GM12878 (cell line): ENCODE data around the gene RRM2. TPM values are rescaled to one million over a fixed set of nuclear protein-coding genes. Genes with fewer than 3 reads are reported as not detected.

Experiments used
- ATAC-seq: fragments of 200-7000 bp; cut with Tn5 transposase; 3 replicates; pipeline ENCODE4 v1.9.1; 2020; ENCODE audit warnings: mild to moderate bottlenecking, moderate library complexity
- BruUV-seq: library from RNA; stranded (reverse); fragments of 400-500 nt; replicated peaks from 2 replicates; lab custom pipeline; 2021; lab: Mats Ljungman, UMichigan
- CTCF ChIA-PET: fragments of 300-600 bp; sonication (Branson Sonifier 250); formaldehyde crosslinking; extraction: SDS; loops from one replicate; lab custom pipeline; 2021; ENCODE audit warnings: inconsistent platforms; lab: Yijun Ruan, JAX
- POLR2A ChIA-PET: fragments of 350-600 bp; formaldehyde crosslinking; extraction: SDS; loops from one replicate; lab custom pipeline; 2021; ENCODE audit warnings: inconsistent platforms; lab: Charles Lee
- RAD21 ChIA-PET: fragments of 300-600 bp; sonication (Branson Sonifier 250); formaldehyde crosslinking; loops from one replicate; lab custom pipeline; 2023; ENCODE audit warnings: antibody characterized with exemption; ENCODE audit not compliant: unreplicated experiment; lab: Charles Lee
- SMC1A ChIA-PET: fragments of 300-600 bp; sonication (Branson Sonifier 250); formaldehyde crosslinking; loops from one replicate; lab custom pipeline; 2023; ENCODE audit not compliant: unreplicated experiment, uncharacterized antibody; lab: Charles Lee
- DNase-seq: peaks from one replicate; pipeline ENCODE4 v3.0.0-alpha.2; 2011; ENCODE audit warnings: low read depth, low spot score
- FAIRE-seq: peaks from 3 replicates; lab custom pipeline; 2011; peaks lifted over from hg19 to GRCh38; lab: Jason Lieb, UNC
- H2AFZ ChIP-seq: 2 replicates; pipeline ENCODE4 v1.6.0; 2011; ENCODE audit warnings: low read depth, low read length, control low read depth; ENCODE audit not compliant: control insufficient read depth
- H3K27ac ChIP-seq: 2 replicates; pipeline ENCODE4 v1.5.1; 2011; ENCODE audit warnings: control low read depth; ENCODE audit not compliant: control insufficient read depth, insufficient read depth
- H3K27me3 ChIP-seq, 2 experiments: replicated peaks in 1 of 2; 2 replicates each; pipeline versions ENCODE4 v1.6.0 to v1.6.1; 2011; ENCODE audit warnings: low read length in 1 of 2; ENCODE audit not compliant: control insufficient read depth in 2 of 2, insufficient read depth in 2 of 2
- H3K36me3 ChIP-seq, 2 experiments: 2 replicates each; pipeline ENCODE4 v1.5.1; 2011; ENCODE audit warnings: low read length in 1 of 2; ENCODE audit not compliant: control insufficient read depth in 2 of 2, insufficient read depth in 2 of 2
- H3K4me1 ChIP-seq: 2 replicates; pipeline ENCODE4 v1.6.1; 2011; ENCODE audit warnings: mild to moderate bottlenecking, low read length, moderate library complexity, mixed read lengths; ENCODE audit not compliant: control insufficient read depth, insufficient read depth
- H3K4me2 ChIP-seq: 2 replicates; pipeline ENCODE4 v1.6.0; 2011; ENCODE audit warnings: control low read depth; ENCODE audit not compliant: control insufficient read depth, insufficient read depth
- H3K4me3 ChIP-seq: fragments of 200-600 bp; sonication (generic); 2 replicates; pipeline ENCODE4 v1.5.1; 2016
- H3K79me2 ChIP-seq: 2 replicates; pipeline ENCODE4 v1.6.0; 2011; ENCODE audit warnings: low read length; ENCODE audit not compliant: control insufficient read depth, insufficient read depth
- H3K9ac ChIP-seq: 2 replicates; pipeline ENCODE4 v1.8.0; 2011; ENCODE audit warnings: low read length, control low read depth, mixed read lengths; ENCODE audit not compliant: control insufficient read depth, insufficient read depth
- H3K9me3 ChIP-seq: replicated peaks from 3 replicates; pipeline ENCODE4 v1.5.1; 2011; ENCODE audit warnings: mild to moderate bottlenecking, low read length; ENCODE audit not compliant: control insufficient read depth, insufficient read depth
- H4K20me1 ChIP-seq: 2 replicates; pipeline ENCODE4 v1.6.0; 2011; ENCODE audit not compliant: control insufficient read depth, insufficient read depth
- BACH1 ChIP-seq: fragments of 450-650 bp; IDR thresholded peaks from 2 replicates; pipeline ENCODE4 v1.6.1; 2017; ENCODE audit warnings: mild to moderate bottlenecking, borderline replicate concordance
- E2F4 ChIP-seq: IDR thresholded peaks from 2 replicates; pipeline ENCODE4 v1.6.1; 2012; ENCODE audit warnings: low read depth, low read length, improper control_type of control experiment
- EGR1 ChIP-seq, 2 experiments: IDR thresholded peaks; 1 replicate in 1 of 2; 2 replicates in 1 of 2; pipeline ENCODE4 v1.6.1; 2011 to 2012; ENCODE audit warnings: low read depth in 2 of 2, low read length in 2 of 2, borderline replicate concordance in 1 of 2, mild to moderate bottlenecking in 1 of 2, moderate library complexity in 1 of 2
- NFYB ChIP-seq: IDR thresholded peaks from 2 replicates; pipeline ENCODE4 v1.6.1; 2011; ENCODE audit warnings: low read depth, mild to moderate bottlenecking, low read length, improper control_type of control experiment, moderate library complexity; ENCODE audit not compliant: insufficient read depth
- NR2C2 ChIP-seq: IDR thresholded peaks from 2 replicates; pipeline ENCODE4 v1.6.1; 2011; ENCODE audit warnings: borderline replicate concordance, low read depth; ENCODE audit not compliant: control insufficient read depth, insufficient read length
- NRF1 ChIP-seq: conservative IDR thresholded peaks from 2 replicates; pipeline ENCODE4 v1.6.1; 2011; ENCODE audit warnings: mild to moderate bottlenecking, low read depth, low read length, improper control_type of control experiment
- RELA ChIP-seq: fragments of 450-650 bp; IDR thresholded peaks from 2 replicates; pipeline ENCODE4 v1.8.0; 2014; ENCODE audit warnings: borderline replicate concordance; ENCODE audit not compliant: partially characterized antibody
- in situ Hi-C: fragments of 300-500 bp; cut with MboI; formaldehyde crosslinking; loops from 9 replicates; pipeline ENCODE4 v1.14.3; 2018; ENCODE audit warnings: mixed read lengths
- intact Hi-C: fragments of 100-400 bp; cut with micrococcal nuclease; formaldehyde crosslinking; loops from one replicate; pipeline ENCODE4 v1.14.2; 2022; ENCODE audit not compliant: unreplicated experiment
- polyA plus RNA-seq, 11 experiments: library from polyadenylated mRNA; depleted of rRNA in 4 of 11; unstranded in 6 of 11; stranded (reverse) in 5 of 11; fragments of >200 nt; fragmentation: Nextera tagmentation in 4 of 11; fragmentation: Illumina TruSeq in 1 of 11; extraction: Ambion mirVana in 4 of 11; extraction: Trizol in 1 of 11; gene quantifications; 1 replicate in 1 of 11; 2 replicates in 10 of 11; pipeline versions ENCODE4 v1.2.1 to v1.2.3, GENCODE V29; 2011 to 2016; ENCODE audit warnings: inconsistent platforms in 2 of 11, missing spikeins in 2 of 11, low read depth in 1 of 11
- total RNA-seq, 4 experiments: library from RNA; depleted of rRNA in 3 of 4; stranded (reverse); fragments of >200 nt in 3 of 4; fragmentation: Illumina TruSeq in 1 of 4; extraction: Trizol in 1 of 4; gene quantifications; 2 replicates each; pipeline versions ENCODE4 v1.2.1 to v1.2.3, GENCODE V29; 2013 to 2021

RRM2 gene
- total and polyA plus RNA-seq, 10 of the 15 experiments (the other 5 are each of a cell fraction or from before 2014, with no cell fraction given) = 54.4 to 771 (median 159) TPM

GRCh38 chr2:10148268-10148667 lies 25.7 kb downstream of the RRM2 start:
- Histone ChIP-seq H3K9me3 (no peaks in the 10 kb centered on the region), H3K79me2 (no peaks in the 10 kb centered on the region), H2AFZ (no peak overlapping the region), H3K27me3 (no peaks in the 10 kb centered on the region), H3K36me3 (peaks cover 0 to 19% of the 10 kb centered on the region in 2 experiments; a peak in 3 of 4 replicates), H3K4me3 (no peak overlapping the region), H3K4me2 (no peak overlapping the region), H3K9ac (no peak overlapping the region), H3K27ac (no peak overlapping the region), H4K20me1 (no peaks in the 10 kb centered on the region), H3K4me1 (no peaks in the 10 kb centered on the region)
- ChIA-PET CTCF (interaction anchor here (0.8 to 1.2 kb wide), 2 partner anchors 23 to 75 kb away, joined by 3 to 4 read pairs; no protein-coding TSS in a partner anchor), POLR2A (interaction anchor here (1.4 kb wide), 1 partner anchor 261 kb away, joined by 3 read pairs; no protein-coding TSS in a partner anchor), SMC1A (interaction anchor here (1.0 to 1.4 kb wide), 2 partner anchors 8 to 259 kb away, joined by 3 read pairs; no protein-coding TSS in a partner anchor), RAD21 (no interaction called here)
- no peak for ATAC-seq
- TF ChIP-seq NR2C2 (no peak), NRF1 (no peak), EGR1 (IDR thresholded peaks at IDR 0.05; ENCODE audit: borderline replicate concordance in 1 of 2, low read depth in 2 of 2, low read length in 2 of 2) (no peak), BACH1 (no peak), RELA (no peak), NFYB (no peak), E2F4 (no peak)
- intact Hi-C loops = no loop called here
- no peak for DNase-seq
- no peak for FAIRE-seq
- no TSS peak for BruUV-seq
- in situ Hi-C loops = no loop called here
